NB4 (cell line): Measurements from ENCODE around the gene CAMK2D.
"Not testable (repeated sequence)": the region's sequence is repeated elsewhere in the genome, so short reads cannot be mapped to it uniquely, and the experiment has no call there.

Source experiments
- CTCF ChIP-seq: IDR thresholded peaks from one replicate; pipeline ENCODE4 v1.5.1; 2012; ENCODE audit warnings: low read depth, low read length
- MYC ChIP-seq: IDR thresholded peaks from 2 replicates; pipeline ENCODE4 v1.6.1; 2011; ENCODE audit warnings: low read depth, low read length
- POLR2A ChIP-seq: IDR thresholded peaks from 2 replicates; pipeline ENCODE4 v1.6.1; 2011; ENCODE audit warnings: mild to moderate bottlenecking; ENCODE audit not compliant: insufficient read length; ENCODE audit errors: extremely low read depth

- not testable (repeated sequence) for TF ChIP-seq POLR2A, CTCF, MYC
Observed at GRCh38 chr4:113796381-113796780, 34.8 kb upstream of the CAMK2D start.
